Peyer's patch (tissue), 4 donors: ENCODE data around the gene CYP24A1. TPM values are rescaled to one million over a fixed set of nuclear protein-coding genes. Genes with fewer than 3 reads are reported as not detected.

Experiments
- DNase-seq, 3 donors: peaks; one replicate each; pipeline ENCODE4 v3.0.0-alpha.2; 2017 to 2019
- H3K27ac ChIP-seq, 4 donors: fragments of 200-600 bp; sonication (generic); one replicate each; pipeline ENCODE4 v1.5.1; 2016 to 2019
- H3K27me3 ChIP-seq, 2 donors: fragments of 200-600 bp; sonication (generic); one replicate each; pipeline ENCODE4 v1.5.1; 2019
- H3K36me3 ChIP-seq, 3 donors: fragments of 200-600 bp; sonication (generic); one replicate each; pipeline ENCODE4 v1.5.1; 2016 to 2019
- H3K4me1 ChIP-seq, 4 donors: fragments of 200-600 bp; sonication (generic); one replicate each; pipeline ENCODE4 v1.5.1; 2016 to 2019
- H3K4me3 ChIP-seq, 4 donors: fragments of 200-600 bp; sonication (generic); 1 replicate in 3 of 4; 2 replicates in 1 of 4; pipeline ENCODE4 v1.5.1; 2016 to 2019; ENCODE audit warnings: mild to moderate bottlenecking in 1 of 4
- H3K9me3 ChIP-seq, 4 donors: fragments of 200-600 bp; sonication (generic); one replicate each; pipeline ENCODE4 v1.5.1; 2016 to 2019; ENCODE audit warnings: mild to moderate bottlenecking in 1 of 4
- CTCF ChIP-seq, 6 experiments: fragments of 450-650 bp in 4 of 6; fragments of 200-600 bp in 2 of 6; sonication (generic) in 1 of 6; IDR thresholded peaks; one replicate each; pipeline ENCODE4 v1.5.1; 2017 to 2019; ENCODE audit warnings: antibody characterized with exemption in 6 of 6, mild to moderate bottlenecking in 3 of 6, moderate library complexity in 1 of 6
- POLR2A ChIP-seq, 2 donors: fragments of 450-650 bp; IDR thresholded peaks; one replicate each; pipeline ENCODE4 v1.5.1; 2017; ENCODE audit warnings: antibody characterized with exemption in 2 of 2, mild to moderate bottlenecking in 2 of 2, moderate library complexity in 2 of 2
- total RNA-seq, 4 donors: library from RNA; depleted of rRNA; stranded (reverse); fragments of >200 nt; gene quantifications; one replicate each; pipeline ENCODE4 v1.1.0, GENCODE V29; 2016

CYP24A1 gene
- total RNA-seq, 4 donors from 2014 or later: not detected

GRCh38 chr20:54119744-54120143 lies 54.0 kb downstream of the CYP24A1 start:
- no peak overlapping the region for H3K27ac ChIP-seq
- H3K27me3 ChIP-seq: no peaks in the 10 kb centered on the region
- H3K4me1 ChIP-seq: peaks cover 0 to 9% (median 0%) of the 10 kb centered on the region in 4 donors
- H3K9me3 ChIP-seq: no peaks in the 10 kb centered on the region
- TF ChIP-seq POLR2A (IDR thresholded peaks at IDR 0.05) (no peak), CTCF (IDR thresholded peaks at IDR 0.05) (no peak)
- DNase-seq: no peak
- H3K4me3 ChIP-seq: no peak overlapping the region
- H3K36me3 ChIP-seq: no peaks in the 10 kb centered on the region

DNA sequence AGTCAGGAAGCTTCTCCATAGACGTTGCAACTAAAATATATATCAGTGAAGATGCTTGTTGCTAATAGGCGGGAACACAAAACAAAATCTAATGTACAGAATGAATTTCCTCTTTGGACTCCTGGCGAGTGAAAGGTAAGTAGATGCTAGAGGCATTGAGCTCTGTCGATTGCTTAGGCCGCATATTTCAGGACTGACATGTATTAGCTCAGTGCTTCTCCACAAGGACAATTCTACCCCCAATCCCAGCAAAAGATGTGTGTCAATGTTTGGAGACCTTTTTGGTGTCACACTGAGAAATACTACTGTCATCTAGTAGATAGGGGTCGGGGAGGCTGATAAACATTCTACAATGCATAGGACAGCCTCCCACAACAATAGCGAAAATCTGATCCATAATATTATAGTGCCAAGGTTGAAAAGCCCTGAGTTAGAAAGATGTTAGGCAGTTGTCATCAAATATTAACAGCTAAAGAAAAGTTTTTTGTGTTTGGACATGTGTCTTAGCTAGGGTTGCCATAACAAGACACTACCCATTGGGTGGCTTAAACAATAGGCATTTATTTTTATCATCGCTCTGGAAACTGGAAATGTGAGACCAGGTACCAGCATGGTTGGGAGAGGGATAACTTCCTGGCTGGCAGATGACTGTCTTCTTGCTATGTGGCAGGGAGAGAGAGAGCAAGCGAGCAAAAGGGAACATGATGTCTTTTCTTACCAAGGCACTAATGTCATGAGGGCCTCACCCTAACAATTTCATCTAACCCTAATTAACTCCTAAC lies 55.4 kb downstream of the CYP24A1 start:
- Histone ChIP-seq H3K4me1 (peaks cover 0 to 15% (median 0%) of the 10 kb centered on the region in 4 donors), H3K9me3 (no peaks in the 10 kb centered on the region), H3K36me3 (no peaks in the 10 kb centered on the region), H3K27me3 (no peaks in the 10 kb centered on the region), H3K4me3 (no peak overlapping the region), H3K27ac (no peak overlapping the region)
- DNase-seq: no peak
- TF ChIP-seq CTCF (IDR thresholded peaks at IDR 0.05) (no peak), POLR2A (IDR thresholded peaks at IDR 0.05) (no peak)

DNA sequence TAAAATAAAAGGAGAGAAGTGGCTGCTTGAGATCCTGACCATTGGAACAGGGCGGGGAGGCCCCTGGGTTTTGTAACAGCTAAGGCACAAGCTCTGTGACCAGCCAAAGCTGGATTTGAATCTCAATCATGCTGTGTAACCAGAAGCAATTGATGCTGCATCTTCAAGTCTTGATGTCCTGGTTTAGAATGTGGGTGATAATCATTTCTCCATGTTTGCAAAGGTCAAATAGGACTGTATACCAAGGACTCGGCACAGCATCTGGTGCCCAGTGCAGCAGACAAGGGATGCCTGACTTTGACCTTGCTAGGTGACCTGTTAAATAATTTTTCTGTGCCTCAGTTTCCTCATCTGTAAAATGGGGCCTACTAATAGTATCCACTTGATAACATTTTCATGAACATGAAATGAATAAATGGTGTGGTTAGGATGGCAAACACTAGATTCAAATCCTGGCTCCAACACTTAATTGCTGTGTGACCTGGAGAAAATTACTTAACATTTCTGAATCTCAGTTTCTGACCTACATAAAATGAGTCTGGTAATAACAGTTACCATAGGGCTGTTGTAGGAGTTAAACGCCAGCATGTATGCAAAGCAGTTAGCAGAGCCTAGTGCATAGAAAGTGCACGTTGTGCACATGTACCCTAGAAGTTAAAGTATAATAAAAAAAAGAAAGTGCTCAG lies 57.1 kb downstream of the CYP24A1 start:
- H3K27ac ChIP-seq: no peak overlapping the region
- TF ChIP-seq CTCF (IDR thresholded peaks at IDR 0.05) (no peak), POLR2A (IDR thresholded peaks at IDR 0.05) (no peak)

GRCh38 chr20:54115172-54115854 lies 58.5 kb downstream of the CYP24A1 start:
- Histone ChIP-seq H3K4me1 (peaks cover 0 to 15% (median 0%) of the 10 kb centered on the region in 4 donors), H3K27me3 (no peaks in the 10 kb centered on the region), H3K27ac (no peak overlapping the region), H3K36me3 (no peaks in the 10 kb centered on the region), H3K4me3 (no peak overlapping the region), H3K9me3 (no peaks in the 10 kb centered on the region)
- DNase-seq: no peak
- no peak for TF ChIP-seq POLR2A (IDR thresholded peaks at IDR 0.05)
- TF ChIP-seq CTCF (IDR thresholded peaks at IDR 0.05): no peak

More for the DNA sequence above, 57.1 kb downstream of the CYP24A1 start:
- no peaks in the 10 kb centered on the region for H3K36me3 ChIP-seq
- DNase-seq: no peak
- H3K4me1 ChIP-seq: peaks cover 0 to 15% (median 0%) of the 10 kb centered on the region in 4 donors
- no peaks in the 10 kb centered on the region for H3K27me3 ChIP-seq
- H3K4me3 ChIP-seq: no peak overlapping the region
- no peaks in the 10 kb centered on the region for H3K9me3 ChIP-seq

DNA sequence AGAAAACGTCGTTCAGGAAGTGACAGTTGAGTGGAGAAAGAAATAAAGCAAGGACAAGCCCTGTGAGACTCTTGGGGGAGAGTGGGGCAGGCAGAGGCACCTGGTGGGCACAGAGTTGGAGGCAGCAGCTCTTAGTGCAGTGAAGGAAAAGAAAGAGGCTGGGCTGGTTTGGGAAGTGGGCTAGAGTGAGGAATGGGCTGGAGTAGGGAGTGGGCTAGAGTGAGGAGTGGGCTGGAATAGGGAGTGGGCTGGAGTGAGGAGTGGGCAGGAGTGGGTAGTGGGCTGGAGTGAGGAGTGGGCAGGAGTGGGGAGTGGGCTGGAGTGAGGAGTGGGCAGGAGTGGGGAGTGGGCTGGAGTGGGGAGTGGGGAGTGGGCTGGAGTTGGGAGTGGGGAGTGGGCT lies 59.7 kb downstream of the CYP24A1 start:
- no peak for TF ChIP-seq CTCF (IDR thresholded peaks at IDR 0.05)
- no peak for DNase-seq
- no peaks in the 10 kb centered on the region for H3K27me3 ChIP-seq
- no peaks in the 10 kb centered on the region for H3K36me3 ChIP-seq
- peak overlapping the region in 2 of 4 donors; percentile 54 to 69 for H3K27ac ChIP-seq
- H3K9me3 ChIP-seq: no peaks in the 10 kb centered on the region
- H3K4me1 ChIP-seq: peaks cover 0 to 15% (median 0%) of the 10 kb centered on the region in 4 donors
- no peak overlapping the region for H3K4me3 ChIP-seq
